Spleen (tissue), 7 donors: ENCODE data around the gene MKLN1.
A peak's percentile ranks its signal among the peaks of the same experiment; 100 is the strongest.

ENCODE experiments used
- POLR2A ChIP-seq, 3 donors: fragments of 450-650 bp; IDR thresholded peaks; one replicate each; pipeline ENCODE4 v1.5.1; 2017; ENCODE audit warnings: antibody characterized with exemption in 3 of 3, mild to moderate bottlenecking in 1 of 3
- POLR2AphosphoS5 ChIP-seq, 3 donors: sonication (generic); formaldehyde crosslinking; IDR thresholded peaks; one replicate each; pipeline ENCODE4 v1.5.1; 2017; ENCODE audit warnings: antibody characterized with exemption in 3 of 3
- TF ChIP-seq, protein P1 (sequence below), 11 experiments: fragments of 200-600 bp in 7 of 11; fragments of 450-650 bp in 4 of 11; sonication (generic) in 4 of 11; IDR thresholded peaks in 8 of 11; conservative IDR thresholded peaks in 3 of 11; 1 replicate in 7 of 11; 2 replicates in 4 of 11; pipeline versions ENCODE4 v1.4.0 to v1.8.0; 2016 to 2021; ENCODE audit warnings: antibody characterized with exemption in 11 of 11, inconsistent platforms in 4 of 11, mild to moderate bottlenecking in 1 of 11
- donor health status: DM: no; HTN: no; CAD: no; lungs with moderate emphysema.
- donor health status: DM: no; HTN: no; CAD: no.
- donor health status: DM: no; HTN: no; CAD: no.

DNA sequence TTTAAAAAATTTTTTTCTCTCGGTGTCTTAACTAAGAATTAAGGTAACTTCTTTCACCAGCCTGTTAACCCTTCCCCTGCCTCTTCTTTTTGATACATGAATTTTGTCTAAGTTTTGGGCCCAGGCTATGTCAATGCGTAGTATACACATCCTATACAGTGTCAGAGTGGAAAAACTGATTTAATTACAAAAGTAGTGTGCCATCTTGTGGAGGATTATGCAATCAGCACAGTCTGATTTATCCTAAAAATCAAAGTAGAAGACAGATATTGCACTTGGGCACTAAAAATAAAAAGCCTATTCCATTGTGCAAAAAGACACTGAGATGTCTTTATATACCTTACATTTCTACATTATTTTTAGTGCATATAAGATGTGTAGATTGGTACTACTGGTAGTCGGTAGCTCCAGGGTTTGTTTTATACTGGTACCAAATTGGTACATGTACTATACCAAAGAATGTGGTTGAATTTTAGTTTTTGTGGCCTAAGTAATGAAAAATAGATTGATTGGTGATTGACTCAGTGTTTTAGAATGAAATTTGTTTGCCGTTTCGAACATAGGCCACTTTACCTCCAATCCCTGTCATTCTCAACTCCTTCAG, 96.6 kb downstream of the MKLN1 start:
- TF ChIP-seq POLR2AphosphoS5 (IDR thresholded peaks at IDR 0.05): no peak
- TF ChIP-seq POLR2A (IDR thresholded peaks at IDR 0.05): no peak
- TF ChIP-seq, protein P1, sequence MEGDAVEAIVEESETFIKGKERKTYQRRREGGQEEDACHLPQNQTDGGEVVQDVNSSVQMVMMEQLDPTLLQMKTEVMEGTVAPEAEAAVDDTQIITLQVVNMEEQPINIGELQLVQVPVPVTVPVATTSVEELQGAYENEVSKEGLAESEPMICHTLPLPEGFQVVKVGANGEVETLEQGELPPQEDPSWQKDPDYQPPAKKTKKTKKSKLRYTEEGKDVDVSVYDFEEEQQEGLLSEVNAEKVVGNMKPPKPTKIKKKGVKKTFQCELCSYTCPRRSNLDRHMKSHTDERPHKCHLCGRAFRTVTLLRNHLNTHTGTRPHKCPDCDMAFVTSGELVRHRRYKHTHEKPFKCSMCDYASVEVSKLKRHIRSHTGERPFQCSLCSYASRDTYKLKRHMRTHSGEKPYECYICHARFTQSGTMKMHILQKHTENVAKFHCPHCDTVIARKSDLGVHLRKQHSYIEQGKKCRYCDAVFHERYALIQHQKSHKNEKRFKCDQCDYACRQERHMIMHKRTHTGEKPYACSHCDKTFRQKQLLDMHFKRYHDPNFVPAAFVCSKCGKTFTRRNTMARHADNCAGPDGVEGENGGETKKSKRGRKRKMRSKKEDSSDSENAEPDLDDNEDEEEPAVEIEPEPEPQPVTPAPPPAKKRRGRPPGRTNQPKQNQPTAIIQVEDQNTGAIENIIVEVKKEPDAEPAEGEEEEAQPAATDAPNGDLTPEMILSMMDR (IDR thresholded peaks at IDR 0.05 in 8 of 11, conservative IDR thresholded peaks at IDR 0.05 in 3 of 11): peak; percentile 37 to 72 (median 63)
